ENCODE data around the gene TPRX1. TPM values are rescaled to one million over a fixed set of nuclear protein-coding genes. Genes with fewer than 3 reads are reported as not detected.
"Not testable (repeated sequence)": the region's sequence is repeated elsewhere in the genome, so short reads cannot be mapped to it uniquely, and the experiment has no call there.

Gene TPRX1
- total RNA-seq, 1 donor from 2014 or later = not detected

- no peak for DNase-seq
These were observed 37.7 kb downstream of the TPRX1 start for GRCh38 chr19:47766670-47767069.

- no peak for DNase-seq
These were observed 38.1 kb downstream of the TPRX1 start for GRCh38 chr19:47766359-47766620.

GRCh38 chr19:47765523-47766358, 38.6 kb downstream of the TPRX1 start:
- DNase-seq = no peak

GRCh38 chr19:47764705-47765104, 39.6 kb downstream of the TPRX1 start:
- not testable (repeated sequence) for DNase-seq

GRCh38 chr19:47762615-47763308, 41.6 kb downstream of the TPRX1 start:
- no peak for DNase-seq

GRCh38 chr19:47762151-47762550, 42.2 kb downstream of the TPRX1 start:
- no peak for DNase-seq

- DNase-seq = no peak
These were observed 42.8 kb downstream of the TPRX1 start for GRCh38 chr19:47761566-47761965.

- no peak for DNase-seq
These were observed 43.7 kb downstream of the TPRX1 start for GRCh38 chr19:47760632-47760999.

GRCh38 chr19:47758443-47758804, 45.9 kb downstream of the TPRX1 start:
- DNase-seq = no peak

- DNase-seq = no peak
These were observed 46.5 kb downstream of the TPRX1 start for GRCh38 chr19:47757617-47758442.

- no peak for DNase-seq
These were observed 47.3 kb downstream of the TPRX1 start for GRCh38 chr19:47756953-47757608.

GRCh38 chr19:47756627-47756929, 47.8 kb downstream of the TPRX1 start:
- no peak for DNase-seq

GRCh38 chr19:47755762-47756626, 48.4 kb downstream of the TPRX1 start:
- no peak for DNase-seq

GRCh38 chr19:47755065-47755761, 49.1 kb downstream of the TPRX1 start:
- no peak for DNase-seq

GRCh38 chr19:47754206-47755064, 49.9 kb downstream of the TPRX1 start:
- no peak for DNase-seq

- DNase-seq = no peak
These were observed 51.7 kb downstream of the TPRX1 start for GRCh38 chr19:47752440-47753211.
